GM19238 (cell line): ENCODE data around the gene DDHD1.

ENCODE experiments used
- DNase-seq: peaks from one replicate; pipeline ENCODE4 v3.0.0; 2011; ENCODE audit warnings: low spot score; ENCODE audit not compliant: insufficient read length

Gene DDHD1

DNA sequence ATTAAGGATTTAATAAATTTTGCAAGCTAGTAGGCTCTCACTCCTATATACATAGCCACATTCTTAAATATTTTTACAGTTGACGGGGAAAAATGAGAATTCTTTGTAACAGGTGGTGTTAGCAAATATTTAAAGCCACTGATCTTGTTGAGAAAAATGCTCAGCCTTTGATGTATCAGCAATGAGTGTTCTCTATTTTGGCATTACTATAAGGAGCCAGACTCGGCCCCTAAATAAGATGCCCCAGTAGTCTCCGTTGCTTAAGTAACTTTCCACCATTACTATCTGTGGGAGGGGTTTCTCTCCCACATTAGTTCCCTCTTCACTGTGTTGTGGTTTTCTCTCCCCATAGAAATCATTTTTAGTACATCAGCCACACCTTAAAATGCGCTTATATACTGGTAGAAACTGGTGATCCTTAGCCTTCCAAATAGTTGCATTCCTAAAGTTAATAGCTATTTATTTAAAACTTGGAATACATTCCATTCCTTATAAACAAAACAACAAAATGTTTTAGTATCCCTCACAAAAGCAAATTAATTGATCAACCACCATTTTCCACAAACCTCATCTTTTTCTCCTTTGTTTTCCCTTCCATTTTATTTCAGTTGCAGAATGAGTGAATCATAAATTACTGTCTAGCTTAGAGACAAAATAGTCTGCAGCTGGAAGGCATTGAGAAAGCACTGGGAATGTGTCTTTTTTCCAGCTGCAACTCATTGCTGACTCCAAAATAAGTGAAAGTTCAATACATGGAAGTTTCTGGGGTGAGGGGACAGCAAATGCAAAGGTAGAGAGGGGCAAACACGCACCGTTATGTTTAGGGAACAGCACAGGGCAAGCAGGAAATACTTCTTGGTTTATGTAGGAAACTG lies 117.5 kb downstream of the DDHD1 start:
- DNase-seq: no peak

DNA sequence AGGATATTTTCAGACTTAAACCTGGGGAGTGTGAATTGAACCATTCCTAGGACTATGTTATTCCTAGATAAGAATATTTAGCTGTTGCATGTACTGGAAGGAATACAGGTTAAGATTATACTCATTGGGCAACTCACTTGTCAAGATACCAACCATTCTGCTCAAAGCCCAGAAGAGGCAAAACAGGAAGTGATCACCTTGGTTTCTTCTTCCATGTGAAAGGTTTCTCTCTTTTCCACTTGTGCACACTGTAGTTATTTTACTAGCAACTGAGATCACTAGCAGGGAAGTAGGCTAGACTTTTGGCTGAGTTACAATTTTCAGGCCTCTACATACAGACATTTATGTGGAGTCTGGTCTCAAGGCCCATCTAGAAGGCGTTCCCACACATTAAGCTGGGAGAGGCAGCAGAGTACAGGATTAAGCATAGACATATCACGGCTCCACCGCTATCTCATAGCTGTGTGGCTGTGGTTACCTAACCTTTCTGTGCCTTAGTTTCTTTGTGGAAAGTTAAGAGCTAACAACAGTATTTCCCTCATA lies 118.4 kb downstream of the DDHD1 start:
- no peak for DNase-seq

DNA sequence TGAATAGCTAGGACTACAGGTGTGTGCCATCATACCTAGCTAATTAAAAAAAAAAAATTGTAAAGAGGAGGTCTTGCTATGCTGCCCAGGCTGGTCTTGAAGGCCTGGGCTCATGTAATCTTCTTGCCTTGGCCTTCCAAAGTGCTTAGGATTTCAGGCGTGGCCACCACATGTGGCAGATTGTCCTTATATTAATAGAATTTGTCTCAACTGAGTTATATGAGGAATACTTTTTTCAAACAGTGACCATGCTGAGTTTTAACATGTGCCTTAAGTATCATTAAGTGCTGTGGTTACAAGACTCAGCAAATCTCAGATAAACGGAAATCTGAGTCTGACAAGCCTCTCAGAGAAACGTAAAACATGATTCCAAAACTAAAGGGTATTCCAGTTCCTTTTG lies 119.1 kb downstream of the DDHD1 start:
- DNase-seq: no peak

GRCh38 chr14:53032838-53033390 lies 120.2 kb downstream of the DDHD1 start:
- DNase-seq: no peak

- no peak for DNase-seq
Observed at GRCh38 chr14:53032161-53032803, 120.8 kb downstream of the DDHD1 start.

GRCh38 chr14:53027562-53027961 lies 125.6 kb downstream of the DDHD1 start:
- no peak for DNase-seq

DNA sequence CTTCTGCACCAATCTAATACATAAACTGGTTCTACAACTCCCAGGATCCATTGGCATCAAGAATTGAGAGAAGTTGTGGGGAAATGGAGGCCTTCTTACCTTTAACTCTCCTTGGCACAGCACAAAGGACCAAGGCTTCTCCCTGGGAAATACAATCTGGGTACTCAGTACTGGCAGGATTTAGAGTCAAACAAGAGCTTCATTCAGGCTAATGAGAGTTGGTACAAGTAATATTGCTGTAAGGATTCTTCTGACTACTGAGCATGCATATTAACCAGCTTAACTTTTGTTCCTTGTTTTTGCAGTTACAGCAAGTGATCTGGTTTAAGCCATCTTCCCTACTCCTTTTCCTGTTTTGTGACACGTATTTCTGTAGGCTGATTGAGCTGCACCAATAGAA lies 126.1 kb downstream of the DDHD1 start:
- no peak for DNase-seq

DNA sequence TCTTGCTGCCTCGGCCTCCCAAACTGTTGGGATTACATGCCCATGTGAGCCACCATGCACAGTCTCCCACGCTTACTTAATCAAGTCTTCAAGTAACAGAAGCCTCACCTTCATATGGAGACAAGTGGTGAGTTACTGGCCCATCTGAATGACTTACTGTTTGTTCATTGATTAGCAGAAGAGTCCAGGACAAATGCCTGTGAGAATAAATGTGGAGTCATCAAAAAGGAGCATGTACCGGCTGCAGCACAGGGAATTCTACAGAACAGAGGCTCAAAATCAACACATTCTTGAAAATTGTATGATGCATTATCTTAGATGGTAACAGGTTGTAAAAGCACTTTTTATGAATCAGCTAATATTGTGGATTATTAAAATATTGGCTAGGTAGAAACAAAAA lies 129.8 kb downstream of the DDHD1 start:
- no peak for DNase-seq

DNA sequence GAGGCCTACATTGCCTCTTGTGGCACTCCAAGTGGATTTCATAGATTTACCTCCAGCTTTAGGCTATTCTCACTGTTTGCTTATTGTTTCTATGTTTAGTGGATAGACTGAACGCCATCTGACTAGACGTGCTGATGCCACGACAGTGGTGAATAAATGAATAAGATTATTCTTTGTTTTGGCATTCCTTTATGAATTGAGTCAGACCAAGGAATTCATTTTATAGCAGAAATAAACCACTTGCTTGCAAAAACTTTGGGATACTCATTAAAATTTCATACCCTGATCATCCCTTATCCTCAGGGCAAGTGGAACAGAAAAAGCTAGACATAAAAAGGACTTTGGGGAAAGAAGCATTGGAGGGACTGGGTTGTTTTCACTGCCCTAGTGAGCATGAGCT lies 130.5 kb downstream of the DDHD1 start:
- DNase-seq: no peak

DNA sequence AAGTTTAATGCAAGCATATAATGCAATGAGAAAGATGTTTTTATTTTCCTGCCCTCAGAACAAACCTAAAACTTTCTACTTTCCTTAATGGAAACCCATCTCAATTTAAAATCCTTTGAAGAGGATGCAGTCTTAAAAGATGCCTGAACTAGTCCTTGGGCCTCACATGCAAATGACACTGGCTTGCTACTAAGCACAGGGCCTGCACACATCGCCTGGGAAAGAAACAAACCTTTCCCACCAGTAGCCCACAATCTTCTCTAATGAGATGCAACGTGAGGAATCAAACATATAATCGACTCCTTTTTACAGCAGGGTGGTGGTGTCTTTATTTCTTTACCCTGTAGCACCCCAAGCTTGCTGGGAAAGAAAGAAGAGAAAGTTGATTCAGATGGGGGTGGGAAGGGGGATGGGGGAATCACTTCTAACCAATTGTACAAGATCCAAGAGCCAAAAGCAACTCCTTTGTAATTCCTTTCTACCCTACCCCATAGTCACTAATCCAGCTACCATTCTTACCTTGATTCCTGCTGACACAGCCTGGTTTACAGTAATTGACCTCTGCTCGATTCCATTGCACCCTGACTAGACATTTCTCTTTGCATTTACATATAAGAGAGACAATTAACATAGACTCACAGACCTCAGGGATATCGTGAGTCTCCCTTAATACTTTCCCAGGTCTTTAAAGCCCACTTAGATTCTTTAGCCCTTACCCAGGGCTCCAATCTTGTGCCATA lies 132.8 kb downstream of the DDHD1 start:
- no peak for DNase-seq

GRCh38 chr14:53019406-53019805 lies 133.7 kb downstream of the DDHD1 start:
- DNase-seq: no peak

GRCh38 chr14:53017837-53018236 lies 135.3 kb downstream of the DDHD1 start:
- DNase-seq: no peak

- no peak for DNase-seq
Observed at GRCh38 chr14:53016919-53017318, 136.2 kb downstream of the DDHD1 start.

- DNase-seq: no peak
Observed at GRCh38 chr14:53016491-53016890, 136.6 kb downstream of the DDHD1 start.

DNA sequence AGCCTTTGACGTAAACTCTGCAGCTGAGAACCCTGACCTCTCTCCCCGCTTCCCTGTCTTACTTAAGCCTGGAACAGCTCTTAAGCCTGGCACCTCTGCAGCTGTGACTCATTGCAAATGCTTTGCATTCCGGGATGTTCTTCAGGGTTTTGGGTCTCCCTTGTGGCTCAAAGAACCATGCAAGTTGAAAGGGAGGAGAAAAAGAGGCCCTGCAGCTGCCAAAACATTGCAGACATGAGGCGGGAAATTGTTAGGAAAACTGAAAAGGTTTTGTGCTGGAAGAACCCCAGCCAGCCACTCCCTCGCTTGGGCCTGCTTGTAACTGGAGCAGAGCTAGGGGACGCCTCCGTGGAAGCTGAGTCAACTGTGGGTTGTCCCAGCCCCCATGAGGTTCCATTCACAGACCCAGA lies 142.1 kb downstream of the DDHD1 start:
- DNase-seq: no peak

- DNase-seq: no peak
Observed at GRCh38 chr14:53010193-53011040, 142.7 kb downstream of the DDHD1 start.

DNA sequence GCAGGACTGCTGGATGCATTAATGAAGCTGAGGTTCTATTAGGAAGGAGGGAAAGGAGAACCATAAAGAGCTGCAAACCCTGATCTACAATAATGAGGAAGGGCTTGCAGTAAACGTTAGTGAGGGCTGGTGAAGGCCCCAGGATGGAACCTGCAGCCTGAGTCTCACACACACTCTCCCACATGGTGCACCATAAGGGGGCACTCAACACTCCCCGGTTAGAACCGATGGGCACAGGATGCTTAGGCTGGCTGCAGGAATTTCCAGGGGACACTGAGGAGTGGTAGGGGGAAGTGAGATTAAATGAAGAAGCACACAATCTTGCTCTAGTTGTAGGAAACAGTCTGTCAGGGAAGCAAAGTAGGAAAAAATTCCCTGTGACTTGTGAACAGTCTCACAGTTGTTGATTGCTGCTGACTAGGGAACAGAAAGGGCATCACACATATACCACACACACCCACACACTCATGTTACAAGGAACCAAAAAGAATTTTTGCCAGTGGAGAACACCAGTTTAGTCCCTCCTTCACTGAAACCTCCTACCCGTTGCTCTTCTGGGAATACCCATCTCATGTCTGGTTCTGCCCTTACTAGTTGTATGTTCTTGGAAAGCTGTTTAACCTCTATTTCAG lies 146.1 kb downstream of the DDHD1 start:
- no peak for DNase-seq

DNA sequence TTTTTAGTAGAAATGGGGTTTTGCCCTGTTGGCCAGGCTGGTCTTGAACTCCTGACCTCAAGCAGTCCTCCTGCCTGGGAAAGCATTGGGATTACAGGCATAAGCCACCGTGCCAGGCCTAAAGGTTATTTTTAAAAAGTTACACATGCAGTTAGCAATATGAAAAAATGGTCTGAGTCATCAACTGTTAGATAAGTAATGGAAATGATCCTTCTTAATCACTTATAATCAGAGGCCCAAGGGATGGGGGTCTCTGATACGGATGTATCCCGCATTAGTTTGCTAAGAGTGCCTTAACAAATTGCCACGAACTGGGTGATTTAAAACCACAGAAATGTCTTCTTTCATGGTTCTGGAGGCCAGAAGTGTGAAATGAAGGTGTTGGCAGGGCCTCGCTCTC lies 148.1 kb downstream of the DDHD1 start:
- DNase-seq: no peak

DNA sequence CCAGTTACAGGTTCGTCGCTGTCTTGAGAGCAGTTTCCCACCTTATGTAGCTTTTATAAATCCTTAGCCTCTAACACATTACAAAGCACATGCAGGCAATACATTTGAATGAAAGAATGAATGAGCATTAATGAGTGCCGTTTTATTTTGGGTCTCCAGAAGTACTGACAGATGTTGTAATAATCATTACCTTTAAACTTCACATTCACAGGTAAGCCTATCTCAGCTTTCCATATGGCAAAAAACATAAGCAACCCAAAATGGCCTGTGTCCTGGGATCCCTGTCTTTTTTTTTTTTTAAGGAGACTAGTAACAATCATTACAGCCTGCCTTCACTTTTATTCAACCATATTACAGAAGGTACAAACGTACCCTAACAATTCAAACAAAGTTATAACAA lies 149.3 kb downstream of the DDHD1 start:
- DNase-seq: no peak

- DNase-seq: no peak
Observed at GRCh38 chr14:53002576-53002975, 150.5 kb downstream of the DDHD1 start.
